GM10266 (cell line): ENCODE measurements around the gene RIPK4.

Source experiments
- DNase-seq: peaks from one replicate; pipeline ENCODE4 v3.0.0; 2012; ENCODE audit errors: extremely low spot score
- TF ChIP-seq, protein P1 (sequence below): IDR thresholded peaks from 2 replicates; pipeline ENCODE4 v1.5.1; 2012; ENCODE audit warnings: mild to moderate bottlenecking, low read depth; ENCODE audit not compliant: control insufficient read depth, insufficient read depth; ENCODE audit errors: missing control alignments

The RIPK4 gene

DNA sequence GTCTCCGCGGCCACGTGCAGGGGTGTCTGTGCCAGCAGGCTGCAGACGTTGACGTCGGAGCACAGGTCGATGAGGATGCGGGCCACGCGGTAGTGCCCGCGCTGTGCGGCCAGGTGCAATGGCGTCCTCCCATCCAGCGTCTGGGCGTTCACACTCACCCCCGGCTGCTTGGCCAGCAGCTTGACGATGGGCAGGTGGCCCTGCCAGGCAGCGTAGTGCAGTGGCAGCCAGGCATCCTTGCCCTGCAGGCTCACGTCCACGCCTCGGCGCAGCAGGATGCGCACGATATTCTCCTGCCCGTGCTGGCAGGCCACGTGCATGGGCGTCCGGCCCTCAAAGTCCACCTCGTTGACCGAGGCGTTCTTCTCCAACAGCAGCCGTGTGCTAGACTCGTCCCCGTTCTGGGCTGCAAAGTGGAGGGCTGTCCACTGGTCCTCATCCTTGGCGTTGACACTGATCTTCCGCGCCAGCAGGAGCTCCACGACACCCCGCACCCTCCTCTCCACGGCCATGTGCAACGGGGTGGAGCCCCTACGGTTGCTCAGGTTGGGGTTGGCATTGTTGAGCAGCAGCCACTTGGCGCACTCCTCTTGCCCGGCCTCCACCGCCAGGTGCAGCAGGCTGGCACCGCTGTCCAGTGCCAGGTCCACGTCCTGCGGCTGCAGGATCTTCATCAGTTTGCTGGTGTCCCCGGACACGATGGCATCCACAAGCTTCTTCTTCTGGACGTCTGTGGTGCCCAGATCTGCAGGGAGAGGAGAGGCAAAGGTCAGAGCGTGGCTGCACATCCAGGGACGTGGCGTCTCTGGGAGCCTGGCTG lies 25.4 kb downstream of the RIPK4 start:
- DNase-seq = no peak
- TF ChIP-seq, protein P1, sequence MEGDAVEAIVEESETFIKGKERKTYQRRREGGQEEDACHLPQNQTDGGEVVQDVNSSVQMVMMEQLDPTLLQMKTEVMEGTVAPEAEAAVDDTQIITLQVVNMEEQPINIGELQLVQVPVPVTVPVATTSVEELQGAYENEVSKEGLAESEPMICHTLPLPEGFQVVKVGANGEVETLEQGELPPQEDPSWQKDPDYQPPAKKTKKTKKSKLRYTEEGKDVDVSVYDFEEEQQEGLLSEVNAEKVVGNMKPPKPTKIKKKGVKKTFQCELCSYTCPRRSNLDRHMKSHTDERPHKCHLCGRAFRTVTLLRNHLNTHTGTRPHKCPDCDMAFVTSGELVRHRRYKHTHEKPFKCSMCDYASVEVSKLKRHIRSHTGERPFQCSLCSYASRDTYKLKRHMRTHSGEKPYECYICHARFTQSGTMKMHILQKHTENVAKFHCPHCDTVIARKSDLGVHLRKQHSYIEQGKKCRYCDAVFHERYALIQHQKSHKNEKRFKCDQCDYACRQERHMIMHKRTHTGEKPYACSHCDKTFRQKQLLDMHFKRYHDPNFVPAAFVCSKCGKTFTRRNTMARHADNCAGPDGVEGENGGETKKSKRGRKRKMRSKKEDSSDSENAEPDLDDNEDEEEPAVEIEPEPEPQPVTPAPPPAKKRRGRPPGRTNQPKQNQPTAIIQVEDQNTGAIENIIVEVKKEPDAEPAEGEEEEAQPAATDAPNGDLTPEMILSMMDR = no peak

GRCh38 chr21:41740604-41741252 lies 26.1 kb downstream of the RIPK4 start:
- TF ChIP-seq, protein P1 = no peak
- no peak for DNase-seq

DNA sequence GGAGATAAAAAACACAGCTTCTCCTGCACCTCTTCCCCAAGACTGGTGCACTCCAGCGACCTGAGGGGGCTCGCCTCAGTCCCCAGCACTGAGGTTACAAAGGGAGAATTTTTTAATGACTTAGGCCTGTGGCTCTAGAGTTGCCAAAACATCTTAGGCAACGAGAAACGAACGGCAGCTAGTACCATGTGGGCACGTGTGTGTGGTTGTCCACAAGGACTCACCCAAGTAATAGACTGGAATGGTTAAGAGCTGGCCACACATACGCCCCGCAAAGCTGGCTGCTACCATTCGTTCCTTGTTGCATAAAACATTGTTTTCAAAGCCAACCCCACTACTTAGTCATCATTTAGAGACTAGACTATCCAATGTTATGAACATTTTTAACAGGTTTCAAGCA lies 26.9 kb downstream of the RIPK4 start:
- DNase-seq = no peak
- TF ChIP-seq, protein P1 = no peak

- TF ChIP-seq, protein P1 = no peak
- no peak for DNase-seq
These were observed 27.8 kb downstream of the RIPK4 start for GRCh38 chr21:41739011-41739410.

GRCh38 chr21:41737651-41738324 lies 29.1 kb downstream of the RIPK4 start:
- TF ChIP-seq, protein P1 = no peak
- DNase-seq = no peak

GRCh38 chr21:41736423-41736822 lies 30.4 kb downstream of the RIPK4 start:
- TF ChIP-seq, protein P1 = no peak

More at GRCh38 chr21:41736423-41736822, 30.4 kb downstream of the RIPK4 start:
- DNase-seq = no peak
